HG02840 (cell line): Measurements from ENCODE around the gene APLP2.

Experiments used
- ATAC-seq: cut with Tn5 transposase; IDR thresholded peaks from one replicate; pipeline ENCODE4 v1.9.1; 2021; ENCODE audit warnings: mild to moderate bottlenecking, moderate library complexity, moderate number of reproducible peaks; ENCODE audit not compliant: unreplicated experiment, low FRiP score

Gene APLP2

DNA sequence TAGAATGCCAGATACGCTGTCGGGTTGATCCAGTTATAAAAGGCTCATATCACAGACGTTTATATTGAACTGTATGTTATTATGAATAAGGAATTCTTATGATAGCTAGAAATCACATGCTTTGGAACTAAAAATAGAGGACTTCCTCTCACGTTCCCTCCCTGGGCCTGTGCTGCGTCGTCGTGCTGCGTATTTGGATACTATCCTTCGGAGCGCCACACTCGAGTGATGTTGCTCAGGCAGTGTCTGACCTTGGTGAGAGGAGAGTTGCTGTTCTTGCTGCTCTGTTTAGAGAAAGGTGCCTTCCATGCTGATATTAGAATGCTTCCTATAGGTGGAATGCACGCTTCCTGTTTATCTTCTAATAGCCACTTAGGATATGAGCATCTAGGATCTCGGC is 69.7 kb downstream of the APLP2 start:
- no peak for ATAC-seq

DNA sequence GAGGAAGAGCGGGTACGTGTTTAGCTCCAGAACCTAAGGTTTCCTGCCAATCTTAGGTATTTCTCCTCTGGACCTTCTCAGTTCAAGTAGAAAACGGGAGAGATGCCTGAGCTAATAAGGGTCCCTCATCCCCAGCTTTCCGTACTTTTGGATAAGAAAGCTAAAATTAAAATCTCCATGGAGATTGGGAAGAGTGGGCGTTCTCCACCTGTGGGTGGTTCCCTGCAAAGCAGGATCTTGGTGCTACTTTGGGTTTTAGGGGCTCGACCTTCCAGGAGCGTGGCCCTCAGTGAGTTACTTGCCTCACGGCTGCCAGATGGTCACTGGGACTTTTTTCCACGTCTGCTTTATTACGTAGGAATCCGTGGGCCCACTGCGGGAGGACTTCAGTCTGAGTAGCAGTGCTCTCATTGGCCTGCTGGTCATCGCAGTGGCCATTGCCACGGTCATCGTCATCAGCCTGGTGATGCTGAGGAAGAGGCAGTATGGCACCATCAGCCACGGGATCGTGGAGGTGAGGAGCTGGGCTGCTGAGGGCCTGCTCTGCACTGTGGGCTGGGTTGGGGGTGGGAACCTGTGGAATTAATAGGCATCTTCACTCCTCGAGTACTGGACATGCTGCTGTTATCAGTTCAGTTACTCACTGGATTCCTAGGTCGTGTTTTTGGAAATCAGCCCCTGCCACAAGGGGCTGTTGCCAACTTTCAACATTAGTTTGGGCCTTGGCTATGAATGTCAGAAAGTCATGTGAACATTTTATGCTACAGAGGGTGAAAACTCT is 72.1 kb downstream of the APLP2 start:
- ATAC-seq: no peak

DNA sequence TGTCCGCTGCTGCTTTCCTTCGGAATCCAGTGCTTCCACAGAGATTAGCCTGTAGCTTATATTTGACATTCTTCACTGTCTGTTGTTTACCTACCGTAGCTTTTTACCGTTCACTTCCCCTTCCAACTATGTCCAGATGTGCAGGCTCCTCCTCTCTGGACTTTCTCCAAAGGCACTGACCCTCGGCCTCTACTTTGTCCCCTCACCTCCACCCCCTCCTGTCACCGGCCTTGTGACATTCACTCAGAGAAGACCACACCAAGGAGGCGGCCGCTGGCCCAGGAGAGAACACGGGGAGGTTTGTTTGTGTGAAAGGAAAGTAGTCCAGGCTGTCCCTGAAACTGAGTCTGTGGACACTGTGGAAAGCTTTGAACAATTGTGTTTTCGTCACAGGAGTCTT is 74.4 kb downstream of the APLP2 start:
- no peak for ATAC-seq

DNA sequence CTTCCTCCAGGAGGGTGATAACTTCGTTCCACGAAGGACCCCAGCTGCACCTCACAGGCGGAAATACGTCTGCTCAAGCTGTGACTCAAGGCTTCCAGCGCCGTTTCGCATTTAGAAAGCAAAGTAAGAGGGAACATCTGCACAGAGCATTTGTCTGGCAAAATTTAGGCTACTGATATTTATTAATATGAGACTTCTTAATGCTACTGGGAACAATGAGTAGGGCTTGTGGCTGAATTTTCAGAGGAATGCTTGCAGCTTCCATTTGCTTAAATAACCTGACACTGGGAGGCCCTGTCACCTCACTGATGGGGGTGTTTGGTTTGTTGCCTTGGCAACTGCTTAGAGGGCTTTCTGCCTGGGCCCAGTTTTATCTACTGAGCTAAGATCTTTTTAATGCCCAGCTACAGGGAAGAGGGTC is 75.2 kb downstream of the APLP2 start:
- ATAC-seq: no peak

DNA sequence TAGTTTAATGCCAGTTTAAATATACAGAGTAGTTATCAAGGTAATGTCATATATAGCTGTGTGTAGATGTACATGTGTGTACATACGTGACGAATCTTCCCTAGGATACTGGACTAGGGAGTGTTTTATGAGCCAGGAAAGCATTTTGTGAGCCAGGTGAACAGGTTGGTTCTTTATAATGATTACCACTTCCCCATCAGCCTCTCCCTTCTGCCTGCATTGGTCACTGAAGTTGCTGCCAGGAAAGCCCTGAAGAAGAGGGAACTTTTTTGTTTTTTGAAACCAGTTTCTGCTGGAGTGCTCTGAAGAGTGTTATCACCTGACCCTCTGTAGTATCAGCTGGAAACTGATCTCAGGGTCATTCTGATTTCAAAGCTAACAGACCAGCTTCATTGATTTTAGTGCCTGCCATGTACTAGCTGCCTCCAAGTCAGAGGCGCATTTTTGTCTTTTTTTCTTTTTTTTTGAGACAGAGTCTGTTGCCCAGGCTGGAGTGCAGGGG is 75.7 kb downstream of the APLP2 start:
- ATAC-seq: no peak

DNA sequence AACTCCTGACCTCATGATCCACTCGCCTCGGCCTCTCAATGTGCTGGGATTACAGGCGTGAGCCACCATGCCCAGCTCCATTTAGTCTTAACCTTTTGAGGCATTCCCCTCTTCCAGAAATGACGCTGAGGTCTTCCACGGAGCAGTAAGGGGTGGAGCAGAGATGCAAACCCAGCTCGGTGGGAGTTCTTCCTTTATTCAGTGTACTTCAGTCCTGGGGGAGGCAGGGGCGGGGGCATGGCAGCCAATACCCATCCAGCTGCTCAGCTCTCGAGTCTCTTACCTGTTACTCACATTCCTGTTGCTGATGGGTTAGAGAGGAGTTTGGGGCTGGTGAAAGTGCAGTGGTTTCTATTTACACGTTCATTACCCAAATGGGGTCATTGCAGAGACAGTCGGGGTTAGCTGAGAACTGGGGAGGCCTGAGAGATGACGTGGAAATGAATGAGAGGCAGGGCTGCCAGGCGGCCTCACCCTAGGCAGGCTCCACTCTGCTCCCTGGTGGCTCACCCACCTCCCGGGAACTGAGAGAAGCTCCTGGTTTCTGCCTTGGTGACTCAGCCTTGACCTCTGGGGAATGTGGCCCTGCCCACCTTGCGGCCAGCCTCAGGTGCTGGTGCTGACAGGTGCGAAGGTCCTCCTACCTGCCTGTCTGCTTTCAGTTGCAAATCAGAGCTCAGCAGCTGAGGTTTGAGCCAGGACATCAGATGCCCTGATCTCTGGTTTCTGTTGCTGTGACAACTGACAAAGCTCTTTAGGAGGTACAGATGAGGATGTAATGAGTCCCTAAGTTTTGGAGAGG is 76.5 kb downstream of the APLP2 start:
- no peak for ATAC-seq

DNA sequence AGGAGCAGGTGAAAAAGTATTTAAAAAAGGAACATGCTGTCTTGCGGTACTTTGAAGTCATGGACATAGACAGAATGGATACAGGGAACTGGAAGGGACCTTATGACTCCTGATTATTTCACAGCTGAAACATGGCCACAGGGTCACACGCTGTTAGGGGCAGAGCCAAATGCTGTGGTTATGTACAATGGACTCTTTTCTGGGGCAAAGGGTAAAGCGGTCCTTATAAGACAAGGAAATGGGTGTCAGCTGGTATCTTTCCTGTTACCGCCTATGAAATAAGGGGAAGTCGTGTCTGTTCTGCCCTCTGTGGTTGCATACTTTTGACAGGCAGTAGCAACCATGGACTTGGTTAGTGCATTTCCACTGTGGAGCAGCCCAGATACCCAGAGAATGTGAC is 77.1 kb downstream of the APLP2 start:
- no peak for ATAC-seq

DNA sequence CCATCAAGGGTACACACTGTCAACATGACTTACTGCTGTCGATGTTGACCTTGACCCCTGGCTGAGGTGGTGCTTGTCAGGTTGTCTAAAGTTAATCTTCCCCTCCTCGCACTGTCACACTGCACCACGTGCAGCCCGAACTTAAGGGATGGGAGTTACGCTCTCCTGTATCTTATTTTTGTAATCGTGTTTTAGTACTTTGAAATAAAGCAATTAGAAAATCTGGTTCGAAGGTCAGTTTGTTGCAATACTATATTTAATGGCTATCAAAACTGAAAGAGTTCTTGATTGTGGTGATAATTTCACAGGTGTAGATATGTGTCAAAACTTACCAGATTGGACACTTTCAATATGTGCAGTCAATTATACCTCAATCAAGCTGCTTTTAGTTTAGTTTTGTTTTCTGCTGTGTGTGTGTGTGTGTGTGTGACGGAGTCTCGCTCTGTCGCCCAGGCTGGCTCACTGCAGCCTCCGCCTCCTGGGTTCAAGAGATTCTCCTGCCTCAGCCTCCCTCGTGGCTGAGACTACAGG is 79.2 kb downstream of the APLP2 start:
- ATAC-seq: no peak

DNA sequence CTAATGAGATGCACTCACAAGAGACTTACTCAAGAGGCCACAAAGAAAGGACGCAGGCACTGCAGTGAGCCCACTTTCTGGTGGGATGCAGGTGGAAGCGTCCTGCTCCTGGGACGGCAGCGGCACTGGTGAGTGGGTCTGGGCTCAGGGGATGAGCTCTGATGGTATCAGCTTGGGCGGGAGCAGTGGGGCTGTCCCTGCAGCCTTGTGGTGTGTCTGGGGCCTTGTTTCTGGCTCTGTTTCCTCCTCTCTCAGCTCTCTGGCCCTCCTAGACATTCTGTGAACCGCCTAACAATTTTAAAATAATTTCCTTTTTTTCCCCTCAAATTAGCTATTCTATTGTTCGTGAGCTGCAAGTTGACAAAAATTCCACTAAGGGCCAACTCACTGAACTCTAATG is 81.1 kb downstream of the APLP2 start:
- no peak for ATAC-seq

DNA sequence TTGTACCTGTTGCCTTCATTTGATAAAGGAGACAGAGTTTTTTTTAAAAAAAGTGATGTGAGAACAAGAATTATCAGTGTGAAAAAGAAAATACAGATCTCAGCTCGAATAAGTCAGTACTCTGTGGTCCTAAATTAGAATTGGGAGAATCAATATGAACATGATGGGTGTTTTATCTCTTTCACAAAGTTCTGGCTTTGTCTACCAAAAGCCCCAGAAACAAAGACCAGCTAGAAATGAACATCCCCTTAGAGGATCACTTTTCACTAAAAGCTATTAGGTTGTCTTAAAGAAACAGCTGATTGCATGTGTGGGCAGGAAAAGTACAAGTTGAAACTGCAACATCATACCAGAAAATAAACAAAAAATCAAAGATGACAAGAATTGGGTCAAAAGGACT is 81.5 kb downstream of the APLP2 start:
- no peak for ATAC-seq

DNA sequence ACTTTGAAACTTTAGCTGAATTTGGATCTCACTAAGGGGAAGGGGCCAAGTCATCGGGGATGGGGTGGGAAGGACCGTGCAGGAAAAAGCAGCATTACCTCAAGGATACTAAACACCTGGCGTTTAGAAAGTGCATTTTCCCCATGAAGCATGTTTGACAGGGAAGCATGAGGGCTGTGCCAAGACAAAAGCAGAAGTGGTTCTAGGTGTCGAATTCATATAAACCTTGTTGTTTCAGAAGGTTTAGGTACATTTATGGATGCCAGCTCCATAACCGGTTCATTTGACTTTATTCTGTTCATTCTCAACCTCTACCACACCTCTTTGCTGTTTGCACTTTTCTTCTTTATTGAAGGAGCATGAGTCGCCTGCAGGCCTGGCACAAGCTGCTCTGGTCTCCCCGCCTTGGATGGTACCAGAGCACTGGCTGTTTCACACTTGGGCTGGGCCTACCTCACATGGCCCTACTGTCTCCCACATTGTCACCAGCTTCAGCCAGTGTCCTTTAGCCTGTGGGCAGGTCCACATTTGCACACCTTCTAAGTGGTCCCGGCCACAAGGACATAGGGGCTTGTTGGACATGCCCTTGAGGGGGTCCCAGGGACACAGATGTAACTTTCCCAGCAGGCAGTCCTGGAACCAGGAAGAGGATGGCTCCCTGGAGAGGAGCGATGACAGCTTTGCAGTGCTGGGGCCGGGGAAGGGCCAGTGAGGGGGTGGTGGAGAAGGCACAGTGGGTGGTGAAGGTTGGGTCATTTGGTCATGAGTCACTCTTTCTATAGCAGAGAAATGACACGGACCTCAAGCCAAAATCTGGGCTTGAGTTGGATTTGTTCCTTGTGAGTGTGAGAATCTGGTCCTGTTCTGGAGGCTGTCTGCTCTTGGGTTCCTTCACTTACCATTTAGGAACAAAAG is 86.7 kb downstream of the APLP2 start:
- ATAC-seq: no peak

DNA sequence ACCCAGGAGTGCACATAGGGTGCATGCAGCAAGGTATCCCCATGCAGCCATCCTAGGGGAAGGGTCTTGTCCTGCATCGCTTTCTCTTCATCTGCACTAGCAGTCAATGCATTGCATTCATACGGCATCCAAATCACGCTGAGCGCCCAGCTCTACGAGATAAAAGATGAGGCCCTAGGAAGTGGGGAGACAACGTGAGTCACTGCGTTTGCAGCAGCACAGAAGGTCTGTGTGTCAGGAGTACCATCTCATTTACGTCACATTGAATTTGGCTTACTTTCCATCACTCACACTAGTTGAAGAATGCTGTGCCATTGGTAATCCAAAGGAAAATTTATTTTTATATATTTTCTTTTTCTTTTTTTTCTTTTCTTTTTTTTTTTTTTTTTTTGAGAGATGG is 87.4 kb downstream of the APLP2 start:
- ATAC-seq: no peak

DNA sequence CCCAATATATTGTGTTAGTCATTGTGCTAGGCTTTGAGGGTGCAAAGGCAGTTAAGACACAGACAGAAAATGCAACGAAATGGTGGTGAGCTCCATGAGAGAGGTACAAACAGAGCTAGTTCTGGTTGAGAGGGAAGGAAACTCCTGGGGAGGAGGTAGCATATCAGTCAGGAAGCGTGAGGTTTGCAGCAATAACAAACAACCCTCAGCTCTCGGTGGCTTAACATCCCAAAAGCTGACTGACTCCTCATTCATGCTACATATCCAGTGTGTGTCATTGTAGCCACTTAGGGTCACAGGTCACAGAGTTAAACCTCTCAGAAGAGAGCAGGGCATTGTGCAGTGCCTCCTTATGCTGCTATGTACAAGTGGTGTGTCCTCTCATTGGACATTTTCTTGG is 88.1 kb downstream of the APLP2 start:
- no peak for ATAC-seq

DNA sequence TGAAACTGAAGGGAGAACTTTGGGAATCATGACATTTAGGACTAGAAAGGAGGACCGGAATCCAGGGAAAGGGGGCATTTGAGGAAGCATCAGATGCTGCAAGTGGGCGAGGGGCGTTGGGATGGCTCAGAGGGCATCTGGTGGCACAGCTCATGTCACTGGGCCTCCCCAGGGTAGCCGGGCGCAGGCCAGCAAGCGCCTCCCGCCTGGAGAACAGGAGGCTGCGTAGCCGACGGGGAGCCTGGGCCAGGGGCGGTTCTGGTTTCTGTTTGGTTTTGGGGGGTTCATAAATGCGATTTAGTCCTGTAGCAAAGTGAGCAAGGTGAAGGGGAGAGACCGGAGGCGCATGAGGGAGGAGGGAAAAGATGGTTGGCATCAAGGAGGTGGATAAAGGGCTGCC is 89.4 kb downstream of the APLP2 start:
- no peak for ATAC-seq

DNA sequence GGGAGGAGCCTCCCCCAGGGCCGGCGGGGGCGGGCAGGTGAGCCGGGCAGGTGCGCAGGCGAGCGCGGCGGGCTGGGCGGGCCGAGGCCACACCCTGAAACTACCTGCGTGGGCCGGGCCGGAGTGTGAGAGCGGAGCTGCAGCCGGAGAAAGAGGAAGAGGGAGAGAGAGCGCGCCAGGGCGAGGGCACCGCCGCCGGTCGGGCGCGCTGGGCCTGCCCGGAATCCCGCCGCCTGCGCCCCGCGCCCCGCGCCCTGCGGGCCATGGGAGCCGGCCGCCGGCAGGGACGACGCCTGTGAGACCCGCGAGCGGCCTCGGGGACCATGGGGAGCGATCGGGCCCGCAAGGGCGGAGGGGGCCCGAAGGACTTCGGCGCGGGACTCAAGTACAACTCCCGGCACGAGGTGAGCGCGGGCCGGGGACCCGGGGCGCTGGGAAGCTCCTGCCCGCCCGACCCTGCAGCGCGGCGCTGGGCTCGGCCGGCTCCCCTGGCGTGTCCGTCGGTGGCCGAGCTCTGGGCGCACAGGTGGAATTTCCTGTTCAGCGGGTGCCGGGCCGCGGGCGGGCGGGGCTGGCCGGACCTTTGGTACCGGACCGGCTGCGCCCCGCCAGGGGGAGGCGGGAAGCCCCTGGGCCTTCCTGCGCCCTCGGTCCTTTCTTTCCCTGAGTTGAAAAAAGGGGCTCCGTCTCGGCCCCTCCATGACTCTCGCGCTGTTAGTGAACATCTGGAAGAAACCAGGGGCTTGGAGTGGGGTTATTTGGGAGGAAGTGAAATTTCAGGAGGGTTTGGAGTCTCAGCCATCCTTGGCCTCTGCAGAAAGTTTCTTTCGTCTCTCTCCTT is 90.2 kb downstream of the APLP2 start, which contains the start of gene ST14:
TSS of gene ST14 (plus strand) at position 126 of the 841 bp plus-strand sequence. CDS start at position 324, 198 bp downstream.
- ATAC-seq: no peak

DNA sequence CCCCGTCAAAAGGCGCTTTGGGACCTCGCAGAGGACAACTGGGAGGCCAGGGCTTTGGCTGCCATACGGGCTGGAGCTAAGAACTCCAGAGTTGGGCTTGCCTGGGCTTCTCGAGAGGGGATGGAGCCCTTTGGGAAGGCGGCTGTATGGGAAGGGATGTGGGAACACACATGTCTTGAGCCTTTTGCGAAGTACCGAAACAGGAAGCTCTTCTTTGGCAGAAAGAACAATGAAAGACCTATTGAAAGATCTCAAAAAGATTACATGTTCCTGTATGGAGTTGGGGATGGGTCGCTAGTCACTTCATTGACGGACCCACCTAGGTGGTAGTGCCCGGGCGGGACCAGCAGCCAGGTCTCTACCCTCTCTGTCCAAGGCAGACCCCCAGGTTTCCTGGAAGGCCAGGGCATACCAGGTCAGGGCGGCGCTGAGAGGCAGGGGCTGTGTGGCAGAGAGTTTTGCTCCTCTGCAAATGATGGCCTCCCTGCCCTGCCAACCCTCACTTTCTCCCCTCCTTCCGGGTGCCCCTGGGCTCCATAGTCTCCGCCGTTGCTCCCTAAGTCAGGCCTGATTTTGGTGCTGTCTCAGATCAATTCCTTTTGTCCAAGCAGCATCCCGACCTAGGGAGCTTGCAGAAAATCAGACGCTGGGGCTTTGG is 90.9 kb downstream of the APLP2 start:
- ATAC-seq: no peak

DNA sequence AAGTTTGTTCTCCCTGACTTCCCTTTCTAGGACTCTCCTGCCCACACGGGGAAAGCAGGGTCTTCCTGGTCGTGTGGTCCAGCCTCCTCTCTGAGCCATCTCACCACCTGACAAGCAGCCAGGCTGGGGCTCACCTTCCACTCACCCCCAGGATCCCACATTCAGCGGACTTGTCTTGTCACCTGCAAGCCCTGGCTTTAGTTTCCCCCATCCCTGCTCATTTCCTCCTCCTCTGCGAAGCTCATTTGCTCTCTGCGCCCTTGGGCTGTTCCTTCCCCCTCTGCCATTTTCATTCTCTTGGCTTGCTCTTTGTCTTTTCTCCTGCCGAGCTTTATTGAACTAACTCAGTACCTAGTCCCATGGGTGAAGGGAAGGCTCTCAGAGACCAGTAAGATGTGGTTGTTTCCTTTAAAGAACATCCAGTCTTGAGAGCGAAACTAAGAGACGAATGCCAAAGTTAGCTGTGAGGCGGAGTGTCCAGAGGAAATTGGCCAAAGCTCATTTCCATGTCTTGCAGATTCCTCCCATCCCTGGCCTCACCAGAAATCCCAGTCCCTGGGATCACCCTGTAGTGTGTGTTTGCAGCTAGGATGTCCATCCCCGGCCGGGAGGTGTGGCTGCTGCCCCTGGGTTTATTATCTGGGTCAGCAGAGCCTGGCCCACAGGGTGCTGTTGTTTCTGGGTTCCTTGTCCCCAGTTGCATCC is 91.9 kb downstream of the APLP2 start:
- ATAC-seq: no peak

DNA sequence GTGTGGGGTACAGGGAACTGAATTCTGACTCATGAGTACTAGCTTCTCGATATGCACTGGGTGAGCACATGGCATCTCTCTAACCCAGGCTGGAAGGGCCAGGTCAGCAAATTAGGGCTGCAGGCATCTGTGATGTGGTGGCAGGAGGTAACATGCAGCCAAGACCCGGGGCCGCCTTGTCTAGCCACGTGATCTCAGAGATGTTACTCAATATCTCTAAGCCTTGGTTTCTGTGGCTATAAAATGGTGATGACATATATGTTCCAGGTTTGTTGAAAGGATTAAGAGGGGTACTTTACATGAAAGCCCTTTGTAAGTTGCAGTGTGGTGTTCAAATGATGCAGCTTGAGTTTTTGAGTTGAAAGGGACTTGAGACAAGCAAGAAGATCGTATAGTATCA is 93.0 kb downstream of the APLP2 start:
- ATAC-seq: no peak
